ENCODE results near the gene NOG. TPM values are rescaled to one million over a fixed set of nuclear protein-coding genes. Genes with fewer than 3 reads are reported as not detected.

The NOG gene
- total RNA-seq, 4 donors from 2014 or later, result 2.7 to 8.4 (median 3.2) TPM; not detected in 1

- ATAC-seq, result no peak
- 17% methylated on average over 5 of the region's 15 CpGs; no CpG with 5 or more reads in 1 of the 2 donors for WGBS, 2 donors (ENCODE audit: low coverage in 1 of 2)
- H3K4me1 ChIP-seq, result peaks cover 0 to 13% (median 0%) of the 10 kb centered on the region in 3 donors
- H3K36me3 ChIP-seq, result no peaks in the 10 kb centered on the region
- TF ChIP-seq EP300 (IDR thresholded peaks at IDR 0.05) (no peak), POLR2AphosphoS5 (IDR thresholded peaks at IDR 0.05) (no peak), POLR2A (IDR thresholded peaks at IDR 0.05) (no peak), CTCF (IDR thresholded peaks at IDR 0.05) (no peak)
- H3K4me3 ChIP-seq, result peak overlapping the region in 1 of 2 donors; percentile 5
- peaks cover 4% of the 10 kb centered on the region for H3K27me3 ChIP-seq
- no peaks in the 10 kb centered on the region for H3K9me3 ChIP-seq
- no peak overlapping the region for H3K27ac ChIP-seq
These were observed 15.7 kb upstream of the NOG start for GRCh38 chr17:56577843-56578204.

DNA sequence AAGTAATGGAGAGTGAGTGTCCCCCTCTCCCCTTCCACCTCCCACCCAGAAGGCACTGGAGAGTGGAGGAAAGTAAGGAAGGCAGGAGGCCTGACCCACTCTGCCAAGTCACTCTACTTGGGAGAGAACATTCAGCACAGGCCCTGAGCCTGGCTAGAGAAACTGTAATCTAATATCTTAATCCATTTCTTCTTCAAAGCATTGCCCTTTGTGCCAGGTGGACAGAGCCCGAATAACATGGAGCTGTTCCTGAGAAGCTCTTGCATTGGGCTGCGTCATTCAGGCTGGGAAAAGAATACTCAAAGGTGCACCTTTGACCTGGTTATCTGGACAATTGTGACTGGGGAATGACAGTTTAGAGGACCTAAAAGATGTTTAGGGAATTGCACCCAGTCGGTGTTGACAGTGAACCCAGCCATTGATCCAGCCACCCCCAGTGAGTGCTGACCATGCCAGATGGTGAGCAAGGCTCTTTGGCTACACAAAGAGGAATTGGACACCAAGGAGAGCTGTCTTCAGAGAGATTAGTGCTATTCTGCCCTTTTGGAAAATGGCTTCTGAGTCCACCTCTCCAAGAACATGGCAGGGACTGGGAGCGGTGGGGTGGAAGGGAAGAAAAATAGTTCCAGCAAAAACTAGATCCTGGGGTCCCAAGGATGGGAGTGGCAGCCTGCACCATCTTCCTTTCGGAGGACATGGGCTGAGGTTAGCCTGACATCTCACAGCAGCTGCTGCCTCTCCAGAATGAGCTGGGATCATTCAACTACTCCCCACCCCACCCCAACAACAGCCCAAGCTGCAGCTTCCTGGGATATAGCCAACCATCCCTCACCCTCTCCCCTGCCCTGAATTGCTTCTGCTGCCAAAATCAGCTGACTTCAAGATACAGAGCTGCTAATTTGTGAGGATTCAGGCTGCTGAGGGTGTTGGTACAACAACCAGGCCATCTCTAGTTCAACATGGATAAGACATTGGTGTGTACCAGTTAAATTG is 11.6 kb upstream of the NOG start:
- TF ChIP-seq CTCF (IDR thresholded peaks at IDR 0.05), result no peak
- TF ChIP-seq POLR2A (IDR thresholded peaks at IDR 0.05), result no peak
- TF ChIP-seq EP300 (IDR thresholded peaks at IDR 0.05), result no peak
- no peak for TF ChIP-seq POLR2AphosphoS5 (IDR thresholded peaks at IDR 0.05)
- ATAC-seq, result no peak
- Histone ChIP-seq H3K4me1 (peaks cover 0 to 13% (median 0%) of the 10 kb centered on the region in 3 donors), H3K36me3 (no peaks in the 10 kb centered on the region), H3K27ac (no peak overlapping the region), H3K9me3 (no peaks in the 10 kb centered on the region), H3K27me3 (peaks cover 23% of the 10 kb centered on the region), H3K4me3 (no peak overlapping the region)
- 72 to 83% methylated on average over 2 to 4 of the region's 5 CpGs for WGBS, 2 donors (ENCODE audit: low coverage in 1 of 2)

GRCh38 chr17:56583772-56584171 is 9.7 kb upstream of the NOG start:
- TF ChIP-seq POLR2A (IDR thresholded peaks at IDR 0.05) (no peak), CTCF (IDR thresholded peaks at IDR 0.05) (no peak), EP300 (IDR thresholded peaks at IDR 0.05) (no peak)
- H3K36me3 ChIP-seq, result no peaks in the 10 kb centered on the region
- peaks cover 41% of the 10 kb centered on the region for H3K27me3 ChIP-seq
- ATAC-seq, result no peak
- WGBS, 2 donors (ENCODE audit: low coverage in 1 of 2), result 60 to 81% methylated on average over 7 of the region's 7 CpGs
- no peak overlapping the region for H3K27ac ChIP-seq
- no peaks in the 10 kb centered on the region for H3K4me1 ChIP-seq
- no peaks in the 10 kb centered on the region for H3K9me3 ChIP-seq
- H3K4me3 ChIP-seq, result no peak overlapping the region

DNA sequence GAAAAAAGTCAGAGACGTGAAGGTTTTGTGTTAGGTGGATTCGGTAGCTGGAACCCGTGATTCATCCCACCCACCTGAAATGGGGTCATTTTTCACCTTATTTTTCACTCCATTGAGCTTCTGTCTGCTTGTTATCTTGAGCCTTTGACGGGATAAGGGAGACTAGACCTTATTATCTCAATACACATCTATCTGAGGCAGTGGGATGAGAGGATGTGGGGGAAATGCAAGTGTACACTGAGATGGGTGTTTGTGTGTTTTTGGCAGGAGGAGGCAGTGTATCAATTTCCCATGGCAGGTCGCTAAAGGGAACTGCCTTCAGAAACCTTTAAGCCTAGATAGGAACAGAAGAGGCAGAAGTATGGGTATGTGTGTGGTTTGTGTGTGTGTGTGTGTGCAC is 6.2 kb upstream of the NOG start:
- no peak for ATAC-seq
- no peak for TF ChIP-seq EP300 (IDR thresholded peaks at IDR 0.05)
- TF ChIP-seq POLR2AphosphoS5 (IDR thresholded peaks at IDR 0.05), result no peak
- no peak for TF ChIP-seq CTCF (IDR thresholded peaks at IDR 0.05)
- no peak for TF ChIP-seq POLR2A (IDR thresholded peaks at IDR 0.05)
- Histone ChIP-seq H3K27me3 (peaks cover 71% of the 10 kb centered on the region), H3K9me3 (no peaks in the 10 kb centered on the region), H3K4me1 (peaks cover 0 to 2% (median 0%) of the 10 kb centered on the region in 3 donors), H3K36me3 (no peaks in the 10 kb centered on the region), H3K4me3 (no peak overlapping the region), H3K27ac (no peak overlapping the region)
- WGBS, 2 donors (ENCODE audit: low coverage in 1 of 2), result 43 to 52% methylated on average over 5 of the region's 5 CpGs
